ENCODE data around the gene DACT3.
A peak's percentile ranks its signal among the peaks of the same experiment; 100 is the strongest.

The DACT3 gene

GRCh38 chr19:46661020-46661731 lies at the start of gene DACT3:
DACT3 (minus strand) TSS chr19:46661182; CDS start chr19:46661064, 118 bp downstream.
- peak; percentile 100 for DNase-seq (ENCODE audit: low read depth)

- no peak for DNase-seq (ENCODE audit: low read depth)
These were observed 49.7 kb upstream of the DACT3 start for GRCh38 chr19:46710687-46711086.

GRCh38 chr19:46704379-46705076 lies 43.5 kb upstream of the DACT3 start:
- DNase-seq (ENCODE audit: low read depth) = peak; percentile 64

- no peak for DNase-seq (ENCODE audit: low read depth)
These were observed 39.7 kb upstream of the DACT3 start for GRCh38 chr19:46700704-46701103.

GRCh38 chr19:46698395-46699321 lies 37.7 kb upstream of the DACT3 start:
- DNase-seq (ENCODE audit: low read depth) = no peak

GRCh38 chr19:46697204-46697960 lies 36.4 kb upstream of the DACT3 start:
- peak; percentile 31 for DNase-seq (ENCODE audit: low read depth)

- DNase-seq (ENCODE audit: low read depth) = no peak
These were observed 35.9 kb upstream of the DACT3 start for GRCh38 chr19:46696866-46697203.

- DNase-seq (ENCODE audit: low read depth) = no peak
These were observed 35.1 kb upstream of the DACT3 start for GRCh38 chr19:46696052-46696451.

GRCh38 chr19:46693760-46694159 lies 32.8 kb upstream of the DACT3 start:
- DNase-seq (ENCODE audit: low read depth) = no peak

GRCh38 chr19:46692918-46693722 lies 32.1 kb upstream of the DACT3 start:
- DNase-seq (ENCODE audit: low read depth) = peak; percentile 8

GRCh38 chr19:46691948-46692347 lies 31.0 kb upstream of the DACT3 start:
- no peak for DNase-seq (ENCODE audit: low read depth)

GRCh38 chr19:46691104-46691503 lies 30.1 kb upstream of the DACT3 start:
- DNase-seq (ENCODE audit: low read depth) = peak; percentile 11

- DNase-seq (ENCODE audit: low read depth) = no peak
These were observed 28.4 kb upstream of the DACT3 start for GRCh38 chr19:46689358-46689757.

- DNase-seq (ENCODE audit: low read depth) = no peak
These were observed 26.6 kb upstream of the DACT3 start for GRCh38 chr19:46687438-46688145.

GRCh38 chr19:46685189-46685588 lies 24.2 kb upstream of the DACT3 start:
- DNase-seq (ENCODE audit: low read depth) = no peak

- peak; percentile 37 for DNase-seq (ENCODE audit: low read depth)
These were observed 17.2 kb upstream of the DACT3 start for GRCh38 chr19:46678110-46678732.

GRCh38 chr19:46674416-46675178 lies 13.6 kb upstream of the DACT3 start:
- DNase-seq (ENCODE audit: low read depth) = peak; percentile 46

- DNase-seq (ENCODE audit: low read depth) = peak; percentile 72
These were observed 9.8 kb upstream of the DACT3 start for GRCh38 chr19:46670813-46671212.

GRCh38 chr19:46668662-46669061 lies 7.7 kb upstream of the DACT3 start:
- DNase-seq (ENCODE audit: low read depth) = no peak

All from ELR (cell line).